ENCODE results near the gene PRDM16. TPM values are rescaled to one million over a fixed set of nuclear protein-coding genes. Genes with fewer than 3 reads are reported as not detected.

PRDM16 gene
- total and polyA plus RNA-seq, 2 of the 13 experiments (the other 11 are each of a cell fraction or from before 2014, with no cell fraction given): 0.15 to 0.81 TPM

DNA sequence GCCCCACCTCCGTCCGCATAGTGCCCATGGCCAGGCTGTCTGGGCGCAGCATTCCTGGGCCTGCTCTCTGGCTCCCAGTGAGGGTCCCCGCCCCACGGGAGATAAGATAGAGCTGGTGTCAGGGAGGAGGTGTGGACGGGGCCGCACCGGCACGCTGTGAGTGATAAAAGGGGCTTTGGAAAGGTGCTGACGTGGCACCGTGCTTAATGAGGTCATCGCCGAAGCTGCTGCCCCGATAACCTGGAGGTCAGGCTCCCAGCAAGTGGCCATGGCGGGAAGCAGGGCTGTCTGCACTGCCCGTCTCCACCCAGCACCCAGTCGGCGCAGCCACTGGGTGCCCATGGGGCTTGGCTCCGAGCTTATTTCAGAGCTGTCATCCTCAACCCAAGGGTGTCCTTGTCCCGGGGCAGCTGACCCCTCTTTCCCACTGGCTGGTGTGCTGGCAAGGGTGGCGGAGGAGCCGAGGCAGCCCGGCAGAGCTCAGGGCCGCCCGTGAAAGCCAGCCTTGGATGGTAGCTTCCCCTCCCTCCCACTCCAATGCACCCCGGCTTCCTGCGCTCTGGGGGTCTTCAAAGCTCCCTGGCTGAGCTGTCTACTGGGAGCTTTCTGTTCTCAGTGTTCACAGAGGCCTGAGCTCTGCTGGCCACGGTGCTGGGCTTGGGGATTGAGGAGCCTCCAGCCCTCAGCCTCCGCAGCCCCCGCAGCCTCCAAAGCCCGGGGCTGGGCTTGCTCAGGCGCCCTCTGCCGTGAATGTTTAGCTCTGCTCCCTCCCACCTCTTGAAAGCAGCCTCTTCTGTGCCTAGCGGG, 280.4 kb downstream of the PRDM16 start (continued):
- TF ChIP-seq PAX8 (CRISPR knock-in tag; IDR thresholded peaks at IDR 0.05; ENCODE audit: borderline replicate concordance) (no peak), ZSCAN9 (CRISPR knock-in tag; IDR thresholded peaks at IDR 0.05; ENCODE audit: borderline replicate concordance) (no peak), LCORL (IDR thresholded peaks at IDR 0.05) (no peak), LCORL (CRISPR knock-in tag; IDR thresholded peaks at IDR 0.05) (peak; percentile 78), ZNF121 (CRISPR knock-in tag; IDR thresholded peaks at IDR 0.05) (no peak), ZNF747 (CRISPR knock-in tag; IDR thresholded peaks at IDR 0.05; ENCODE audit: borderline replicate concordance) (peak; percentile 46; the same call in 1 of the 2 replicates), TP53 (CRISPR knock-in tag; conservative IDR thresholded peaks at IDR 0.05) (no peak), ZNF616 (CRISPR knock-in tag; IDR thresholded peaks at IDR 0.05; ENCODE audit: low read depth) (no peak), MAZ (IDR thresholded peaks at IDR 0.05; ENCODE audit: borderline replicate concordance, low read depth, low read length) (no peak), MAZ (CRISPR knock-in tag; IDR thresholded peaks at IDR 0.05; ENCODE audit: low read depth) (peak; percentile 68; the same call in 1 of the 2 replicates), ZMYM4 (CRISPR knock-in tag; IDR thresholded peaks at IDR 0.05) (peak; percentile 23; the same call in 1 of the 2 replicates), ZNF263 (CRISPR knock-in tag; IDR thresholded peaks at IDR 0.05) (0 out of 2 replicates have a peak, but pooled peaks have one; percentile 20), SOX5 (CRISPR knock-in tag; IDR thresholded peaks at IDR 0.05; ENCODE audit: borderline replicate concordance) (no peak), HNRNPH1 (optimal IDR thresholded peaks at IDR 0.05; ENCODE audit: low read depth, low read length) (no peak), ZNF546 (CRISPR knock-in tag; conservative IDR thresholded peaks at IDR 0.05) (no peak), ZMYM3 (CRISPR knock-in tag; IDR thresholded peaks at IDR 0.05) (peak; percentile 88; the same call in 1 of the 2 replicates), BCL6 (CRISPR knock-in tag; IDR thresholded peaks at IDR 0.05) (peak; percentile 47; the same call in 1 of the 2 replicates), ZSCAN25 (CRISPR knock-in tag; IDR thresholded peaks at IDR 0.05) (0 out of 2 replicates have a peak, but pooled peaks have one; percentile 34), POGZ (CRISPR knock-in tag; IDR thresholded peaks at IDR 0.05) (peak; percentile 60)
- TF ChIP-seq, protein P1, sequence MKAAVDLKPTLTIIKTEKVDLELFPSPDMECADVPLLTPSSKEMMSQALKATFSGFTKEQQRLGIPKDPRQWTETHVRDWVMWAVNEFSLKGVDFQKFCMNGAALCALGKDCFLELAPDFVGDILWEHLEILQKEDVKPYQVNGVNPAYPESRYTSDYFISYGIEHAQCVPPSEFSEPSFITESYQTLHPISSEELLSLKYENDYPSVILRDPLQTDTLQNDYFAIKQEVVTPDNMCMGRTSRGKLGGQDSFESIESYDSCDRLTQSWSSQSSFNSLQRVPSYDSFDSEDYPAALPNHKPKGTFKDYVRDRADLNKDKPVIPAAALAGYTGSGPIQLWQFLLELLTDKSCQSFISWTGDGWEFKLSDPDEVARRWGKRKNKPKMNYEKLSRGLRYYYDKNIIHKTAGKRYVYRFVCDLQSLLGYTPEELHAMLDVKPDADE (CRISPR knock-in tag; IDR thresholded peaks at IDR 0.05): no peak
- TF ChIP-seq, protein P2, sequence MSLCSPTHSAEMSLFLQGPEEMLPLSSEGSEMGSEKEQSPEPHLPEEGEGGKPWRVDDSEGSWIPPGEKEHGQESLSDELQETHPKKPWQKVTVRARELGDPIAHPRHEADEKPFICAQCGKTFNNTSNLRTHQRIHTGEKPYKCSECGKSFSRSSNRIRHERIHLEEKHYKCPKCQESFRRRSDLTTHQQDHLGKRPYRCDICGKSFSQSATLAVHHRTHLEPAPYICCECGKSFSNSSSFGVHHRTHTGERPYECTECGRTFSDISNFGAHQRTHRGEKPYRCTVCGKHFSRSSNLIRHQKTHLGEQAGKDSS (CRISPR knock-in tag; IDR thresholded peaks at IDR 0.05; ENCODE audit: borderline replicate concordance, low read depth): peak; percentile 35; the same call in 1 of the 2 replicates
- TF ChIP-seq, protein P3, sequence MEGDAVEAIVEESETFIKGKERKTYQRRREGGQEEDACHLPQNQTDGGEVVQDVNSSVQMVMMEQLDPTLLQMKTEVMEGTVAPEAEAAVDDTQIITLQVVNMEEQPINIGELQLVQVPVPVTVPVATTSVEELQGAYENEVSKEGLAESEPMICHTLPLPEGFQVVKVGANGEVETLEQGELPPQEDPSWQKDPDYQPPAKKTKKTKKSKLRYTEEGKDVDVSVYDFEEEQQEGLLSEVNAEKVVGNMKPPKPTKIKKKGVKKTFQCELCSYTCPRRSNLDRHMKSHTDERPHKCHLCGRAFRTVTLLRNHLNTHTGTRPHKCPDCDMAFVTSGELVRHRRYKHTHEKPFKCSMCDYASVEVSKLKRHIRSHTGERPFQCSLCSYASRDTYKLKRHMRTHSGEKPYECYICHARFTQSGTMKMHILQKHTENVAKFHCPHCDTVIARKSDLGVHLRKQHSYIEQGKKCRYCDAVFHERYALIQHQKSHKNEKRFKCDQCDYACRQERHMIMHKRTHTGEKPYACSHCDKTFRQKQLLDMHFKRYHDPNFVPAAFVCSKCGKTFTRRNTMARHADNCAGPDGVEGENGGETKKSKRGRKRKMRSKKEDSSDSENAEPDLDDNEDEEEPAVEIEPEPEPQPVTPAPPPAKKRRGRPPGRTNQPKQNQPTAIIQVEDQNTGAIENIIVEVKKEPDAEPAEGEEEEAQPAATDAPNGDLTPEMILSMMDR (CRISPR knock-in tag; IDR thresholded peaks at IDR 0.05): peak; percentile 84
- TF ChIP-seq, protein P4, sequence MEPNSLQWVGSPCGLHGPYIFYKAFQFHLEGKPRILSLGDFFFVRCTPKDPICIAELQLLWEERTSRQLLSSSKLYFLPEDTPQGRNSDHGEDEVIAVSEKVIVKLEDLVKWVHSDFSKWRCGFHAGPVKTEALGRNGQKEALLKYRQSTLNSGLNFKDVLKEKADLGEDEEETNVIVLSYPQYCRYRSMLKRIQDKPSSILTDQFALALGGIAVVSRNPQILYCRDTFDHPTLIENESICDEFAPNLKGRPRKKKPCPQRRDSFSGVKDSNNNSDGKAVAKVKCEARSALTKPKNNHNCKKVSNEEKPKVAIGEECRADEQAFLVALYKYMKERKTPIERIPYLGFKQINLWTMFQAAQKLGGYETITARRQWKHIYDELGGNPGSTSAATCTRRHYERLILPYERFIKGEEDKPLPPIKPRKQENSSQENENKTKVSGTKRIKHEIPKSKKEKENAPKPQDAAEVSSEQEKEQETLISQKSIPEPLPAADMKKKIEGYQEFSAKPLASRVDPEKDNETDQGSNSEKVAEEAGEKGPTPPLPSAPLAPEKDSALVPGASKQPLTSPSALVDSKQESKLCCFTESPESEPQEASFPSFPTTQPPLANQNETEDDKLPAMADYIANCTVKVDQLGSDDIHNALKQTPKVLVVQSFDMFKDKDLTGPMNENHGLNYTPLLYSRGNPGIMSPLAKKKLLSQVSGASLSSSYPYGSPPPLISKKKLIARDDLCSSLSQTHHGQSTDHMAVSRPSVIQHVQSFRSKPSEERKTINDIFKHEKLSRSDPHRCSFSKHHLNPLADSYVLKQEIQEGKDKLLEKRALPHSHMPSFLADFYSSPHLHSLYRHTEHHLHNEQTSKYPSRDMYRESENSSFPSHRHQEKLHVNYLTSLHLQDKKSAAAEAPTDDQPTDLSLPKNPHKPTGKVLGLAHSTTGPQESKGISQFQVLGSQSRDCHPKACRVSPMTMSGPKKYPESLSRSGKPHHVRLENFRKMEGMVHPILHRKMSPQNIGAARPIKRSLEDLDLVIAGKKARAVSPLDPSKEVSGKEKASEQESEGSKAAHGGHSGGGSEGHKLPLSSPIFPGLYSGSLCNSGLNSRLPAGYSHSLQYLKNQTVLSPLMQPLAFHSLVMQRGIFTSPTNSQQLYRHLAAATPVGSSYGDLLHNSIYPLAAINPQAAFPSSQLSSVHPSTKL (CRISPR knock-in tag; IDR thresholded peaks at IDR 0.05): 0 out of 2 replicates have a peak, but pooled peaks have one; percentile 24
